K562 (cell line): ENCODE data around the gene ACAD8. TPM values are rescaled to one million over a fixed set of nuclear protein-coding genes. Genes with fewer than 3 reads are reported as not detected.

Experiments
- ATAC-seq: fragments of 200-7000 bp; cut with Tn5 transposase; 3 replicates; pipeline ENCODE4 v1.9.1; 2020; ENCODE audit warnings: moderate library complexity
- BruUV-seq: library from RNA; stranded (reverse); fragments of 400-500 nt; replicated peaks from 2 replicates; lab custom pipeline; 2021; lab: Mats Ljungman, UMichigan
- CTCF ChIA-PET: fragments of 300-600 bp; formaldehyde crosslinking; extraction: SDS; loops from one replicate; lab custom pipeline; 2021; ENCODE audit warnings: low intra/inter-chr PET ratio; lab: Yijun Ruan, JAX
- POLR2A ChIA-PET: fragments of 300-600, 350-650 bp; sonication (Branson Sonifier 250); formaldehyde crosslinking; extraction: SDS; loops from one replicate; lab custom pipeline; 2021; ENCODE audit warnings: antibody characterized with exemption, inconsistent platforms; lab: Yijun Ruan, JAX
- DNase-seq, 4 experiments: peaks; one replicate each; pipeline versions ENCODE4 v3.0.0 to v3.0.0-alpha.2; 2011 to 2018; ENCODE audit warnings: low spot score in 3 of 4, mixed read lengths in 3 of 4; ENCODE audit errors: extremely low read depth in 1 of 4
- FAIRE-seq: peaks from 2 replicates; lab custom pipeline; 2011; peaks lifted over from hg19 to GRCh38; lab: Jason Lieb, UNC
- H2AFZ ChIP-seq: 2 replicates; pipeline ENCODE4 v1.6.0; 2011; ENCODE audit warnings: low read depth, low read length, control low read depth, inconsistent platforms
- H3K27ac ChIP-seq: fragments of 200-600 bp; 3 replicates; pipeline ENCODE4 v1.8.0; 2011; ENCODE audit warnings: low read depth, mild to moderate bottlenecking, control low read depth, inconsistent platforms, low read length, moderate library complexity, mixed read lengths; ENCODE audit errors: extremely low read depth
- H3K27me3 ChIP-seq, 2 experiments: fragments of 300-600 bp in 1 of 2; 2 replicates in 1 of 2; 3 replicates in 1 of 2; pipeline versions ENCODE4 v1.6.0 to v1.8.0; 2011; ENCODE audit warnings: inconsistent platforms in 2 of 2, low read length in 2 of 2, mild to moderate bottlenecking in 1 of 2, mixed read lengths in 1 of 2, moderate library complexity in 1 of 2; ENCODE audit not compliant: control insufficient read depth in 2 of 2, insufficient read depth in 2 of 2
- H3K36me3 ChIP-seq: fragments of 300-600 bp; 3 replicates; pipeline ENCODE4 v1.8.0; 2011; ENCODE audit warnings: mild to moderate bottlenecking, low read length, inconsistent platforms; ENCODE audit not compliant: control insufficient read depth, insufficient read depth
- H3K4me1 ChIP-seq, 2 experiments: fragments of 200-600 bp in 1 of 2; replicated peaks in 1 of 2; 2 replicates in 1 of 2; 3 replicates in 1 of 2; pipeline versions ENCODE4 v1.5.1 to v1.8.0; 2011; ENCODE audit warnings: inconsistent platforms in 2 of 2, low read length in 2 of 2, mild to moderate bottlenecking in 1 of 2, mixed read lengths in 1 of 2, moderate library complexity in 1 of 2; ENCODE audit not compliant: control insufficient read depth in 2 of 2, insufficient read depth in 2 of 2
- H3K4me2 ChIP-seq: 2 replicates; pipeline ENCODE4 v1.6.1; 2011; ENCODE audit warnings: low read length, control low read depth, inconsistent platforms, mixed read lengths; ENCODE audit not compliant: insufficient read depth
- H3K4me3 ChIP-seq: fragments of 200-600 bp; sonication (generic), shearing (Covaris generic); 2 replicates; pipeline ENCODE4 v1.5.1; 2016; ENCODE audit warnings: control low read depth, inconsistent platforms
- H3K79me2 ChIP-seq: fragments of 200-600 bp; 3 replicates; pipeline ENCODE4 v1.8.0; 2011; ENCODE audit warnings: low read length, inconsistent platforms; ENCODE audit not compliant: control insufficient read depth, insufficient read depth
- H3K9ac ChIP-seq, 2 experiments: 2 replicates each; pipeline versions ENCODE4 v1.6.0 to v1.6.1; 2011; ENCODE audit warnings: low read depth in 2 of 2, low read length in 2 of 2, control low read depth in 1 of 2, inconsistent platforms in 1 of 2, mild to moderate bottlenecking in 1 of 2, mixed read lengths in 1 of 2; ENCODE audit not compliant: insufficient read depth in 1 of 2
- H3K9me1 ChIP-seq: one replicate; pipeline ENCODE4 v1.6.0; 2011; ENCODE audit warnings: inconsistent platforms, mild to moderate bottlenecking, low read length, moderate library complexity; ENCODE audit not compliant: control insufficient read depth, insufficient read depth
- H3K9me3 ChIP-seq: replicated peaks from 2 replicates; pipeline ENCODE4 v1.5.1; 2011; ENCODE audit warnings: low read depth, low read length, inconsistent platforms; ENCODE audit not compliant: control insufficient read depth, insufficient read depth
- H4K20me1 ChIP-seq: replicated peaks from 2 replicates; pipeline ENCODE4 v1.6.1; 2011; ENCODE audit warnings: low read length, inconsistent platforms, mixed read lengths; ENCODE audit not compliant: control insufficient read depth, insufficient read depth
- CBFB ChIP-seq: sonication (generic); formaldehyde crosslinking; IDR thresholded peaks from 2 replicates; pipeline ENCODE4 v1.4.0; 2020; ENCODE audit warnings: mild to moderate bottlenecking, missing genetic modification reagents
- CCAR2 ChIP-seq: fragments of 200-400 bp; formaldehyde crosslinking; IDR thresholded peaks from 2 replicates; pipeline ENCODE4 v1.6.1; 2017; ENCODE audit warnings: mild to moderate bottlenecking, low read depth, low read length
- HCFC1 ChIP-seq: IDR thresholded peaks from 2 replicates; pipeline ENCODE4 v1.6.1; 2012; ENCODE audit warnings: low read depth, low read length, improper control_type of control experiment
- HDAC8 ChIP-seq: fragments of 450-650 bp; IDR thresholded peaks from 2 replicates; pipeline ENCODE4 v1.6.1; 2016; ENCODE audit warnings: mild to moderate bottlenecking, missing genetic modification characterization, moderate library complexity, missing compliant biosample characterization
- KLF1 ChIP-seq: fragments of 450-650 bp; IDR thresholded peaks from 2 replicates; pipeline ENCODE4 v1.6.1; 2016; ENCODE audit warnings: missing genetic modification characterization, missing compliant biosample characterization
- MAZ ChIP-seq, 2 experiments: fragments of 450-650 bp in 1 of 2; sonication (generic) in 1 of 2; formaldehyde crosslinking; IDR thresholded peaks in 1 of 2; conservative IDR thresholded peaks in 1 of 2; 2 replicates each; pipeline versions ENCODE4 v1.4.0 to v1.5.0; 2020; ENCODE audit warnings: mild to moderate bottlenecking in 1 of 2, missing genetic modification reagents in 1 of 2
- NBN ChIP-seq: fragments of 450-650 bp; IDR thresholded peaks from 2 replicates; pipeline ENCODE4 v1.6.1; 2016; ENCODE audit warnings: low read depth, mild to moderate bottlenecking
- NFATC3 ChIP-seq: fragments of 450-650 bp; IDR thresholded peaks from 2 replicates; pipeline ENCODE4 v1.6.1; 2017; ENCODE audit warnings: mild to moderate bottlenecking
- PML ChIP-seq: IDR thresholded peaks from 2 replicates; pipeline ENCODE4 v1.6.1; 2012; ENCODE audit warnings: low read length, inconsistent platforms
- PTBP1 ChIP-seq: fragments of 200-400 bp; formaldehyde crosslinking; IDR thresholded peaks from 2 replicates; pipeline ENCODE4 v1.6.1; 2017; ENCODE audit warnings: low read depth, low read length
- TCF3 ChIP-seq: sonication (generic); formaldehyde crosslinking; IDR thresholded peaks from 2 replicates; pipeline ENCODE4 v1.4.0; 2020; ENCODE audit warnings: mild to moderate bottlenecking, missing genetic modification reagents
- ZNF217 ChIP-seq: sonication (generic); formaldehyde crosslinking; IDR thresholded peaks from 2 replicates; pipeline ENCODE4 v1.8.0; 2022; ENCODE audit warnings: mild to moderate bottlenecking, missing genetic modification reagents
- ZNF445 ChIP-seq: fragments of 250-450 bp; sonication (Bioruptor Pico); IDR thresholded peaks from 2 replicates; pipeline ENCODE4 v1.4.0; 2020; ENCODE audit warnings: low read depth, mild to moderate bottlenecking, moderate library complexity
- ZNF57 ChIP-seq: fragments of 450-650 bp; formaldehyde crosslinking; IDR thresholded peaks from 2 replicates; pipeline ENCODE4 v1.4.0; 2020; ENCODE audit warnings: mild to moderate bottlenecking, moderate library complexity
- ZNF77 ChIP-seq: fragments of 250-450 bp; sonication (Bioruptor Pico); IDR thresholded peaks from 2 replicates; pipeline ENCODE4 v1.5.0; 2020
- WGBS: fragments of 100-300 bp; shearing (Covaris generic); methylation state at CpG from one replicate; pipeline ENCODE4 v1.1.6; 2016; ENCODE audit warnings: low coverage, mixed read lengths; ENCODE audit not compliant: insufficient coverage; ENCODE audit errors: missing lambda C conversion rate; 5-methylcytosine and 5-hydroxymethylcytosine counted together
- in situ Hi-C: fragments of 300-500 bp; cut with MboI; formaldehyde crosslinking; loops from 4 replicates; pipeline ENCODE4 v1.15.0; 2018; ENCODE audit warnings: inconsistent platforms, mixed read lengths
- intact Hi-C: fragments of 100-400 bp; cut with micrococcal nuclease; formaldehyde crosslinking; loops from 2 replicates; pipeline ENCODE4 v1.14.2; 2022
- polyA plus RNA-seq, 8 experiments: library from polyadenylated mRNA; depleted of rRNA in 4 of 8; stranded (reverse) in 5 of 8; unstranded in 3 of 8; fragments of >200 nt; fragmentation: Nextera tagmentation in 2 of 8; fragmentation: Illumina TruSeq in 1 of 8; extraction: Ambion mirVana in 2 of 8; extraction: Trizol in 1 of 8; gene quantifications; 2 replicates each; pipeline versions ENCODE4 v1.2.1 to v1.2.3, GENCODE V29; 2011 to 2014; ENCODE audit warnings: inconsistent platforms in 1 of 8, missing spikeins in 1 of 8
- total RNA-seq, 7 experiments: library from RNA; depleted of rRNA in 6 of 7; stranded (reverse); fragments of >200 nt in 6 of 7; fragmentation: Illumina TruSeq in 2 of 7; extraction: Trizol in 2 of 7; gene quantifications; 2 replicates each; pipeline versions ENCODE4 v1.2.1 to v1.2.3, GENCODE V29; 2011 to 2021; ENCODE audit warnings: low replicate concordance in 1 of 7
- TF ChIP-seq, protein P1 (sequence below): sonication (generic); formaldehyde crosslinking; IDR thresholded peaks from 2 replicates; pipeline ENCODE4 v1.8.1; 2023; ENCODE audit warnings: missing genetic modification reagents, mild to moderate bottlenecking, borderline replicate concordance
- TF ChIP-seq, protein P2 (sequence below): sonication (generic); formaldehyde crosslinking; IDR thresholded peaks from 2 replicates; pipeline ENCODE4 v1.8.0; 2022; ENCODE audit warnings: mild to moderate bottlenecking, missing genetic modification reagents

The ACAD8 gene
- total and polyA plus RNA-seq, 9 of the 15 experiments (the other 6 are each of a cell fraction or from before 2014, with no cell fraction given), result 6.5 to 34.1 (median 20.1) TPM

GRCh38 chr11:134223836-134224709, 29.3 kb upstream of the ACAD8 start, which contains the start of the genes NCAPD3 and VPS26B:
Gene NCAPD3, minus strand, starts transcription at chr11:134223967. Its CDS starts 41 bp downstream, at chr11:134223926.
Gene VPS26B, plus strand, starts transcription at chr11:134224671. Its CDS starts 452 bp downstream, at chr11:134225123.
- in situ Hi-C loops, result no loop called here
- intact Hi-C loops, result no loop called here
- BruUV-seq, result no TSS peak
- H3K4me1 ChIP-seq, result peaks cover 16 to 31% of the 10 kb centered on the region in 2 experiments; a peak in 4 of 5 replicates
- FAIRE-seq (peak; percentile 84), ATAC-seq (peak; percentile 92), DNase-seq (peak; percentile 96 to 98 (median 98))
- ChIA-PET CTCF (no interaction called here), POLR2A (interaction anchor here (0.7 to 2.4 kb wide), 8 partner anchors 10 to 536 kb away, joined by 3 to 18 read pairs (median 3); no protein-coding TSS in a partner anchor)
- under 1% methylated on average over 77 of the region's 89 CpGs for WGBS
- peak within 1 kb of the TSS; percentile 93 to 98 for H3K9ac ChIP-seq
- H4K20me1 ChIP-seq, result 0 out of 2 replicates have a peak, but pooled peaks cover 3% of the 10 kb centered on the region
- peaks cover 47% of the 10 kb centered on the region for H3K36me3 ChIP-seq
- no peaks in the 10 kb centered on the region for H3K9me1 ChIP-seq
- H3K79me2 ChIP-seq, result peaks cover 87% of the 10 kb centered on the region
- H3K4me2 ChIP-seq, result peak within 1 kb of the TSS; percentile 100
- peak within 1 kb of the TSS; percentile 99 for H2AFZ ChIP-seq
- H3K4me3 ChIP-seq, result peak within 1 kb of the TSS; percentile 77
- no peaks in the 10 kb centered on the region for H3K9me3 ChIP-seq
- H3K27ac ChIP-seq, result peak within 1 kb of the TSS; percentile 98
- no peaks in the 10 kb centered on the region for H3K27me3 ChIP-seq
- TF ChIP-seq ZNF77 (CRISPR knock-in tag) (no peak), ZNF217 (CRISPR knock-in tag) (no peak), CBFB (peak; percentile 20; the same call in 1 of the 2 replicates), HDAC8 (peak; percentile 25; the same call in 1 of the 2 replicates), MAZ (CRISPR knock-in tag; conservative IDR thresholded peaks at IDR 0.05 in 1 of 2, IDR thresholded peaks at IDR 0.05 in 1 of 2) (peak; percentile 45 to 87), HCFC1 (peak; percentile 29), PML (peak; percentile 91), ZNF57 (CRISPR knock-in tag) (no peak), NFATC3 (no peak), CCAR2 (no peak), KLF1 (tag) (peak; percentile 24; the same call in 1 of the 2 replicates), ZNF445 (CRISPR knock-in tag) (no peak), NBN (peak; percentile 57; the same call in 1 of the 2 replicates), PTBP1 (peak; percentile 78; the same call in 1 of the 2 replicates), TCF3 (CRISPR knock-in tag) (no peak)
- TF ChIP-seq, protein P1, sequence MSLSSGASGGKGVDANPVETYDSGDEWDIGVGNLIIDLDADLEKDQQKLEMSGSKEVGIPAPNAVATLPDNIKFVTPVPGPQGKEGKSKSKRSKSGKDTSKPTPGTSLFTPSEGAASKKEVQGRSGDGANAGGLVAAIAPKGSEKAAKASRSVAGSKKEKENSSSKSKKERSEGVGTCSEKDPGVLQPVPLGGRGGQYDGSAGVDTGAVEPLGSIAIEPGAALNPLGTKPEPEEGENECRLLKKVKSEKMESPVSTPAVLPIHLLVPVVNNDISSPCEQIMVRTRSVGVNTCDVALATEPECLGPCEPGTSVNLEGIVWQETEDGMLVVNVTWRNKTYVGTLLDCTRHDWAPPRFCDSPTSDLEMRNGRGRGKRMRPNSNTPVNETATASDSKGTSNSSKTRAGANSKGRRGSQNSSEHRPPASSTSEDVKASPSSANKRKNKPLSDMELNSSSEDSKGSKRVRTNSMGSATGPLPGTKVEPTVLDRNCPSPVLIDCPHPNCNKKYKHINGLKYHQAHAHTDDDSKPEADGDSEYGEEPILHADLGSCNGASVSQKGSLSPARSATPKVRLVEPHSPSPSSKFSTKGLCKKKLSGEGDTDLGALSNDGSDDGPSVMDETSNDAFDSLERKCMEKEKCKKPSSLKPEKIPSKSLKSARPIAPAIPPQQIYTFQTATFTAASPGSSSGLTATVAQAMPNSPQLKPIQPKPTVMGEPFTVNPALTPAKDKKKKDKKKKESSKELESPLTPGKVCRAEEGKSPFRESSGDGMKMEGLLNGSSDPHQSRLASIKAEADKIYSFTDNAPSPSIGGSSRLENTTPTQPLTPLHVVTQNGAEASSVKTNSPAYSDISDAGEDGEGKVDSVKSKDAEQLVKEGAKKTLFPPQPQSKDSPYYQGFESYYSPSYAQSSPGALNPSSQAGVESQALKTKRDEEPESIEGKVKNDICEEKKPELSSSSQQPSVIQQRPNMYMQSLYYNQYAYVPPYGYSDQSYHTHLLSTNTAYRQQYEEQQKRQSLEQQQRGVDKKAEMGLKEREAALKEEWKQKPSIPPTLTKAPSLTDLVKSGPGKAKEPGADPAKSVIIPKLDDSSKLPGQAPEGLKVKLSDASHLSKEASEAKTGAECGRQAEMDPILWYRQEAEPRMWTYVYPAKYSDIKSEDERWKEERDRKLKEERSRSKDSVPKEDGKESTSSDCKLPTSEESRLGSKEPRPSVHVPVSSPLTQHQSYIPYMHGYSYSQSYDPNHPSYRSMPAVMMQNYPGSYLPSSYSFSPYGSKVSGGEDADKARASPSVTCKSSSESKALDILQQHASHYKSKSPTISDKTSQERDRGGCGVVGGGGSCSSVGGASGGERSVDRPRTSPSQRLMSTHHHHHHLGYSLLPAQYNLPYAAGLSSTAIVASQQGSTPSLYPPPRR (CRISPR knock-in tag), result no peak
- TF ChIP-seq, protein P2, sequence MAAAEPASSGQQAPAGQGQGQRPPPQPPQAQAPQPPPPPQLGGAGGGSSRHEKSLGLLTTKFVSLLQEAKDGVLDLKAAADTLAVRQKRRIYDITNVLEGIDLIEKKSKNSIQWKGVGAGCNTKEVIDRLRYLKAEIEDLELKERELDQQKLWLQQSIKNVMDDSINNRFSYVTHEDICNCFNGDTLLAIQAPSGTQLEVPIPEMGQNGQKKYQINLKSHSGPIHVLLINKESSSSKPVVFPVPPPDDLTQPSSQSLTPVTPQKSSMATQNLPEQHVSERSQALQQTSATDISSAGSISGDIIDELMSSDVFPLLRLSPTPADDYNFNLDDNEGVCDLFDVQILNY (CRISPR knock-in tag), result no peak
